Measurements from ENCODE around the gene NUDCD3. TPM values are rescaled to one million over a fixed set of nuclear protein-coding genes. Genes with fewer than 3 reads are reported as not detected.

NUDCD3 gene
- total and polyA plus RNA-seq, 4 donors = 20.8 to 111 (median 62.0) TPM

- peak overlapping the region in 1 of 2 donors; percentile 67 for H3K27ac ChIP-seq (ENCODE audit: low read depth in 1 of 2, low read length in 2 of 2)
- WGBS, 2 donors = 8 to 17% methylated on average over 3 of the region's 3 CpGs
- no peak for DNase-seq
- no peaks in the 10 kb centered on the region for H3K9me3 ChIP-seq (ENCODE audit: control insufficient read depth, low read length)
- no peak for ATAC-seq (ENCODE audit: low FRiP score)
- H3K4me3 ChIP-seq (ENCODE audit: low read length in 2 of 2) = no peak overlapping the region
- peaks cover 0 to 3% of the 10 kb centered on the region in 2 donors for H3K36me3 ChIP-seq (ENCODE audit: control insufficient read depth in 1 of 2, insufficient read depth in 2 of 2, low read length in 1 of 2)
- intact Hi-C loops (cut with DNase I) = no loop called here
- H3K4me1 ChIP-seq (ENCODE audit: control insufficient read depth in 1 of 2, insufficient read depth in 2 of 2, low read length in 2 of 2) = peaks cover 0 to 5% of the 10 kb centered on the region in 2 donors
- no peaks in the 10 kb centered on the region for H3K27me3 ChIP-seq (ENCODE audit: control insufficient read depth in 1 of 2, insufficient read depth in 2 of 2, low read length in 1 of 2)
Measured at GRCh38 chr7:44408596-44408995, 81.9 kb downstream of the NUDCD3 start.

GRCh38 chr7:44403775-44404174 lies 86.7 kb downstream of the NUDCD3 start:
- Histone ChIP-seq H3K4me1 (ENCODE audit: control insufficient read depth in 1 of 2, insufficient read depth in 2 of 2, low read length in 2 of 2) (peaks cover 0 to 1% of the 10 kb centered on the region in 2 donors), H3K36me3 (ENCODE audit: control insufficient read depth in 1 of 2, insufficient read depth in 2 of 2, low read length in 1 of 2) (peaks cover 3 to 6% of the 10 kb centered on the region in 2 donors), H3K27me3 (ENCODE audit: control insufficient read depth in 1 of 2, insufficient read depth in 2 of 2, low read length in 1 of 2) (no peaks in the 10 kb centered on the region), H3K27ac (ENCODE audit: low read depth in 1 of 2, low read length in 2 of 2) (no peak overlapping the region), H3K9me3 (ENCODE audit: control insufficient read depth, low read length) (no peaks in the 10 kb centered on the region), H3K4me3 (ENCODE audit: low read length in 2 of 2) (no peak overlapping the region)
- ATAC-seq (ENCODE audit: low FRiP score) (no peak), DNase-seq (no peak)
- intact Hi-C loops (cut with DNase I) = no loop called here
- 94% methylated on average over 2 of the region's 2 CpGs for WGBS, 2 donors

- Histone ChIP-seq H3K4me3 (ENCODE audit: low read length in 2 of 2) (no peak overlapping the region), H3K27me3 (ENCODE audit: control insufficient read depth in 1 of 2, insufficient read depth in 2 of 2, low read length in 1 of 2) (no peaks in the 10 kb centered on the region), H3K36me3 (ENCODE audit: control insufficient read depth in 1 of 2, insufficient read depth in 2 of 2, low read length in 1 of 2) (peaks cover 3 to 6% of the 10 kb centered on the region in 2 donors), H3K27ac (ENCODE audit: low read depth in 1 of 2, low read length in 2 of 2) (no peak overlapping the region), H3K9me3 (ENCODE audit: control insufficient read depth, low read length) (no peaks in the 10 kb centered on the region), H3K4me1 (ENCODE audit: control insufficient read depth in 1 of 2, insufficient read depth in 2 of 2, low read length in 2 of 2) (no peaks in the 10 kb centered on the region)
- intact Hi-C loops (cut with DNase I) = no loop called here
- ATAC-seq (ENCODE audit: low FRiP score) = no peak
- 94 to 99% methylated on average over 4 of the region's 4 CpGs for WGBS, 2 donors
- DNase-seq = no peak
Measured at GRCh38 chr7:44403176-44403759, 87.2 kb downstream of the NUDCD3 start.

GRCh38 chr7:44402401-44403060 lies 87.9 kb downstream of the NUDCD3 start:
- no peak overlapping the region for H3K27ac ChIP-seq (ENCODE audit: low read depth in 1 of 2, low read length in 2 of 2)
- no peak for DNase-seq
- H3K4me1 ChIP-seq (ENCODE audit: control insufficient read depth in 1 of 2, insufficient read depth in 2 of 2, low read length in 2 of 2) = no peaks in the 10 kb centered on the region
- peaks cover 3 to 6% of the 10 kb centered on the region in 2 donors for H3K36me3 ChIP-seq (ENCODE audit: control insufficient read depth in 1 of 2, insufficient read depth in 2 of 2, low read length in 1 of 2)
- H3K9me3 ChIP-seq (ENCODE audit: control insufficient read depth, low read length) = no peaks in the 10 kb centered on the region
- no peak for ATAC-seq (ENCODE audit: low FRiP score)
- no peak overlapping the region for H3K4me3 ChIP-seq (ENCODE audit: low read length in 2 of 2)
- no peaks in the 10 kb centered on the region for H3K27me3 ChIP-seq (ENCODE audit: control insufficient read depth in 1 of 2, insufficient read depth in 2 of 2, low read length in 1 of 2)
- WGBS, 2 donors = 95 to 97% methylated on average over 14 of the region's 14 CpGs
- intact Hi-C loops (cut with DNase I) = no loop called here

- intact Hi-C loops (cut with DNase I) = no loop called here
- ATAC-seq (ENCODE audit: low FRiP score) (no peak), DNase-seq (no peak)
- Histone ChIP-seq H3K4me1 (ENCODE audit: control insufficient read depth in 1 of 2, insufficient read depth in 2 of 2, low read length in 2 of 2) (no peaks in the 10 kb centered on the region), H3K4me3 (ENCODE audit: low read length in 2 of 2) (no peak overlapping the region), H3K36me3 (ENCODE audit: control insufficient read depth in 1 of 2, insufficient read depth in 2 of 2, low read length in 1 of 2) (peaks cover 3 to 6% of the 10 kb centered on the region in 2 donors), H3K27ac (ENCODE audit: low read depth in 1 of 2, low read length in 2 of 2) (no peak overlapping the region), H3K27me3 (ENCODE audit: control insufficient read depth in 1 of 2, insufficient read depth in 2 of 2, low read length in 1 of 2) (no peaks in the 10 kb centered on the region), H3K9me3 (ENCODE audit: control insufficient read depth, low read length) (no peaks in the 10 kb centered on the region)
- WGBS, 2 donors = 94 to 96% methylated on average over 4 of the region's 4 CpGs
Measured at GRCh38 chr7:44401692-44402091, 88.8 kb downstream of the NUDCD3 start.

- no peak overlapping the region for H3K27ac ChIP-seq (ENCODE audit: low read depth in 1 of 2, low read length in 2 of 2)
- no peaks in the 10 kb centered on the region for H3K27me3 ChIP-seq (ENCODE audit: control insufficient read depth in 1 of 2, insufficient read depth in 2 of 2, low read length in 1 of 2)
- intact Hi-C loops (cut with DNase I) = no loop called here
- ATAC-seq (ENCODE audit: low FRiP score) (no peak), DNase-seq (no peak)
- WGBS, 2 donors = 87 to 89% methylated on average over 14 of the region's 14 CpGs
- H3K9me3 ChIP-seq (ENCODE audit: control insufficient read depth, low read length) = no peaks in the 10 kb centered on the region
- peaks cover 3 to 6% of the 10 kb centered on the region in 2 donors for H3K36me3 ChIP-seq (ENCODE audit: control insufficient read depth in 1 of 2, insufficient read depth in 2 of 2, low read length in 1 of 2)
- no peaks in the 10 kb centered on the region for H3K4me1 ChIP-seq (ENCODE audit: control insufficient read depth in 1 of 2, insufficient read depth in 2 of 2, low read length in 2 of 2)
- H3K4me3 ChIP-seq (ENCODE audit: low read length in 2 of 2) = no peak overlapping the region
Measured at GRCh38 chr7:44400033-44400511, 90.4 kb downstream of the NUDCD3 start.

GRCh38 chr7:44398953-44399574 lies 91.4 kb downstream of the NUDCD3 start:
- H3K4me3 ChIP-seq (ENCODE audit: low read length in 2 of 2) = no peak overlapping the region
- ATAC-seq (ENCODE audit: low FRiP score) (no peak), DNase-seq (no peak)
- H3K27ac ChIP-seq (ENCODE audit: low read depth in 1 of 2, low read length in 2 of 2) = no peak overlapping the region
- H3K27me3 ChIP-seq (ENCODE audit: control insufficient read depth in 1 of 2, insufficient read depth in 2 of 2, low read length in 1 of 2) = no peaks in the 10 kb centered on the region
- 81 to 83% methylated on average over 8 of the region's 8 CpGs for WGBS, 2 donors
- no peaks in the 10 kb centered on the region for H3K9me3 ChIP-seq (ENCODE audit: control insufficient read depth, low read length)
- intact Hi-C loops (cut with DNase I) = no loop called here
- H3K4me1 ChIP-seq (ENCODE audit: control insufficient read depth in 1 of 2, insufficient read depth in 2 of 2, low read length in 2 of 2) = no peaks in the 10 kb centered on the region
- H3K36me3 ChIP-seq (ENCODE audit: control insufficient read depth in 1 of 2, insufficient read depth in 2 of 2, low read length in 1 of 2) = peaks cover 3 to 4% of the 10 kb centered on the region in 2 donors

- intact Hi-C loops (cut with DNase I) = no loop called here
- no peak overlapping the region for H3K4me3 ChIP-seq (ENCODE audit: low read length in 2 of 2)
- no peaks in the 10 kb centered on the region for H3K4me1 ChIP-seq (ENCODE audit: control insufficient read depth in 1 of 2, insufficient read depth in 2 of 2, low read length in 2 of 2)
- no peak overlapping the region for H3K27ac ChIP-seq (ENCODE audit: low read depth in 1 of 2, low read length in 2 of 2)
- H3K27me3 ChIP-seq (ENCODE audit: control insufficient read depth in 1 of 2, insufficient read depth in 2 of 2, low read length in 1 of 2) = no peaks in the 10 kb centered on the region
- DNase-seq (no peak), ATAC-seq (ENCODE audit: low FRiP score) (peak; percentile 34)
- WGBS, 2 donors = 86 to 93% methylated on average over 13 of the region's 13 CpGs
- peaks cover 3 to 7% of the 10 kb centered on the region in 2 donors for H3K36me3 ChIP-seq (ENCODE audit: control insufficient read depth in 1 of 2, insufficient read depth in 2 of 2, low read length in 1 of 2)
- no peaks in the 10 kb centered on the region for H3K9me3 ChIP-seq (ENCODE audit: control insufficient read depth, low read length)
Measured at GRCh38 chr7:44398511-44398911, 91.9 kb downstream of the NUDCD3 start.
